H1 (cell line): ENCODE data around the gene UBC. TPM values are rescaled to one million over a fixed set of nuclear protein-coding genes. Genes with fewer than 3 reads are reported as not detected.

Source experiments
- BRCA1 ChIP-seq: IDR thresholded peaks from 2 replicates; pipeline ENCODE4 v1.6.1; 2012; ENCODE audit warnings: low read depth, low read length, improper control_type of control experiment
- CREB1 ChIP-seq: IDR thresholded peaks from 2 replicates; pipeline ENCODE4 v1.6.1; 2012; ENCODE audit warnings: inconsistent platforms
- CTBP2 ChIP-seq: IDR thresholded peaks from 2 replicates; pipeline ENCODE4 v1.7.0; 2011; ENCODE audit warnings: borderline replicate concordance, mild to moderate bottlenecking, moderate library complexity, mixed read lengths, low read length; ENCODE audit not compliant: insufficient read depth, insufficient read length
- EP300 ChIP-seq, 2 experiments: IDR thresholded peaks; 1 replicate in 1 of 2; 2 replicates in 1 of 2; pipeline ENCODE4 v1.6.1; 2011 to 2012; ENCODE audit warnings: low read depth in 2 of 2, low read length in 2 of 2, mild to moderate bottlenecking in 2 of 2, borderline replicate concordance in 1 of 2, inconsistent platforms in 1 of 2, moderate library complexity in 1 of 2
- KDM5A ChIP-seq: fragments of 200-600 bp; IDR thresholded peaks from 2 replicates; pipeline ENCODE4 v1.7.1; 2012; ENCODE audit warnings: mild to moderate bottlenecking, low read length, inconsistent platforms, mixed read lengths
- POLR2AphosphoS5 ChIP-seq: IDR thresholded peaks from 2 replicates; pipeline ENCODE4 v1.6.1; 2011; ENCODE audit warnings: low read depth, low read length
- SP1 ChIP-seq: IDR thresholded peaks from 2 replicates; pipeline ENCODE4 v1.6.1; 2011; ENCODE audit warnings: low read depth, low read length
- SP2 ChIP-seq: IDR thresholded peaks from 2 replicates; pipeline ENCODE4 v1.6.1; 2012; ENCODE audit warnings: mild to moderate bottlenecking, low read length, inconsistent platforms
- polyA plus RNA-seq, 7 experiments: library from polyadenylated mRNA; depleted of rRNA in 3 of 7; stranded (reverse) in 5 of 7; unstranded in 2 of 7; fragments of >200 nt in 5 of 7; fragments of 200-250 nt in 2 of 7; gene quantifications; 1 replicate in 5 of 7; 2 replicates in 1 of 7; 4 replicates in 1 of 7; pipeline versions ENCODE4 v1.2.1 to v1.2.3, GENCODE V29; 2011 to 2013; ENCODE audit warnings: missing spikeins in 2 of 7, mixed read lengths in 2 of 7
- total RNA-seq: library from RNA; stranded (reverse); fragmentation: NEBNext Ultra II Directional; extraction: Animal tissue kit (Norgen Biotek cat#: 25700); gene quantifications from 2 replicates; pipeline ENCODE4 v1.2.1, GENCODE V29; 2021

UBC gene
- total and polyA plus RNA-seq, 2 of the 8 experiments (the other 6 are each of a cell fraction or from before 2014, with no cell fraction given), result 559 to 749 TPM

DNA sequence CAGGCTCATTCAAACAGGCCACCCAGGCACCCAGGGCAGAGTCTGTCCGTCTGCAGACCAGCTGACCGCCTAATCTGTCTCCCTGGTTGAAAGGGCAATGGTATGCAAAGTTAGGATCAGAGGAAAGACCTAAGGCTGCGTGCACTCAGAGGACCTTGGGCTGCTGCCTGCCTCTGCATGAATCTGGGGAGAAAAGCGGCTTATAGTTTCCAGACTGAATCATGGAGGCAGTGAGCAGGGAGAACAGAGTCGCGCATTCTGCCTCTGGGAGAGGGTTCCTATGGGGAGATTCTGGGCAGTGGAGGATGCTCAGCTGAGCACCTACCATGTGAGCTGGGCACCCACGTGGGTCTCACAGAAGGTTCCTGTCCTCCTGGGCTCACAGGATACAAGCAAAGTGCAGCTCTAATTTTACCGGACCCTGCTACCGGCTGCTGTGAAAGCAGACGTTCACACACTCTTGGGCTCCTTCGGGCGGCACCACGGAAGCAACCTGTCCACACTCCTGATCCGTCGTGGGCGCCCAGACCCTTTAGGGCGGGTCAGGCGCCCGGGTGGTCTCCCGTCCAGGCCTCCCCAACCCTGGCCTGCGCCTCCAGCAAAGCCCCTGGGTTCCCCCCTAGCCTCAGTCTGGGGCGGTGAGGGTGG, 51.6 kb downstream of the UBC start (continued):
- TF ChIP-seq CTBP2, result no peak
- TF ChIP-seq SP2, result no peak
- TF ChIP-seq CREB1, result no peak
- no peak for TF ChIP-seq BRCA1
- TF ChIP-seq POLR2AphosphoS5, result no peak
- no peak for TF ChIP-seq KDM5A
- no peak for TF ChIP-seq EP300 (IDR thresholded peaks at IDR 0.05; ENCODE audit: borderline replicate concordance in 1 of 2, low read depth in 2 of 2, low read length in 2 of 2)
- no peak for TF ChIP-seq SP1
